ENCODE data around the gene NATD1.
A peak's percentile ranks its signal among the peaks of the same experiment; 100 is the strongest.
"Not testable (repeated sequence)": the region's sequence is repeated elsewhere in the genome, so short reads cannot be mapped to it uniquely, and the experiment has no call there.

NATD1 gene

GRCh38 chr17:21214015-21214776, 39.0 kb downstream of the NATD1 start, which contains the start of gene TMEM11:
Gene TMEM11 (minus strand): TSS chr17:21214161. CDS start chr17:21214152, 9 bp downstream.
- peak; percentile 64 for DNase-seq

- no peak for DNase-seq
Observed at GRCh38 chr17:21213638-21214014, 39.6 kb downstream of the NATD1 start.

- DNase-seq: no peak
Observed at GRCh38 chr17:21212826-21213637, 40.2 kb downstream of the NATD1 start.

- DNase-seq: no peak
Observed at GRCh38 chr17:21211825-21212479, 41.3 kb downstream of the NATD1 start.

- no peak for DNase-seq
Observed at GRCh38 chr17:21210411-21211076, 42.7 kb downstream of the NATD1 start.

- DNase-seq: no peak
Observed at GRCh38 chr17:21209511-21210175, 43.6 kb downstream of the NATD1 start.

- no peak for DNase-seq
Observed at GRCh38 chr17:21208352-21208751, 44.9 kb downstream of the NATD1 start.

GRCh38 chr17:21204935-21205334, 48.3 kb downstream of the NATD1 start:
- DNase-seq: no peak

GRCh38 chr17:21202512-21202911, 50.7 kb downstream of the NATD1 start:
- no peak for DNase-seq

GRCh38 chr17:21201874-21202273, 51.3 kb downstream of the NATD1 start:
- no peak for DNase-seq

GRCh38 chr17:21201298-21201595, 52.0 kb downstream of the NATD1 start:
- no peak for DNase-seq

GRCh38 chr17:21200590-21201297, 52.5 kb downstream of the NATD1 start:
- no peak for DNase-seq

- no peak for DNase-seq
Observed at GRCh38 chr17:21199856-21200255, 53.4 kb downstream of the NATD1 start.

GRCh38 chr17:21199311-21199710, 53.9 kb downstream of the NATD1 start:
- no peak for DNase-seq

- no peak for DNase-seq
Observed at GRCh38 chr17:21198411-21198810, 54.8 kb downstream of the NATD1 start.

GRCh38 chr17:21196126-21196525, 57.1 kb downstream of the NATD1 start:
- DNase-seq: no peak

GRCh38 chr17:21194703-21195102, 58.5 kb downstream of the NATD1 start:
- DNase-seq: no peak

- DNase-seq: no peak
Observed at GRCh38 chr17:21194226-21194625, 59.0 kb downstream of the NATD1 start.

GRCh38 chr17:21193031-21193430, 60.2 kb downstream of the NATD1 start:
- no peak for DNase-seq

GRCh38 chr17:21192414-21192813, 60.8 kb downstream of the NATD1 start:
- not testable (repeated sequence) for DNase-seq

- no peak for DNase-seq
Observed at GRCh38 chr17:21191698-21192097, 61.5 kb downstream of the NATD1 start.

GRCh38 chr17:21190078-21190477, 63.1 kb downstream of the NATD1 start:
- DNase-seq: no peak

All from NCI-H1436 treated with DMSO at 0.1 percent for 48 hours (cell line).